Measurements from ENCODE around the gene SEL1L. TPM values are rescaled to one million over a fixed set of nuclear protein-coding genes. Genes with fewer than 3 reads are reported as not detected.

Gene SEL1L
- polyA plus RNA-seq, 2 of the 4 experiments (the other 2 are of a cell fraction), result 25.9 to 43.2 TPM

- TF ChIP-seq HOXA7 (CRISPR knock-in tag; IDR thresholded peaks at IDR 0.05) (no peak), NFE2L2 (conservative IDR thresholded peaks at IDR 0.05; ENCODE audit: low read length) (no peak), HMGXB4 (CRISPR knock-in tag; IDR thresholded peaks at IDR 0.05; ENCODE audit: borderline replicate concordance) (no peak), ESRRA (IDR thresholded peaks at IDR 0.05; ENCODE audit: borderline replicate concordance, low read length) (no peak), HOXB5 (CRISPR knock-in tag; IDR thresholded peaks at IDR 0.05) (no peak), JUN (IDR thresholded peaks at IDR 0.05) (no peak), CBX8 (IDR thresholded peaks at IDR 0.05) (no peak)
Measured at GRCh38 chr14:81450976-81451375, 82.7 kb downstream of the SEL1L start (continued).

- ATAC-seq, result no peak
- H3K4me2 ChIP-seq, result no peak overlapping the region
- H3K27ac ChIP-seq, result no peak overlapping the region
- H3K4me1 ChIP-seq, result no peaks in the 10 kb centered on the region
- ChIA-PET CTCF (interaction anchor here (0.7 to 9.0 kb wide), 4 partner anchors 11 to 209 kb away, joined by 3 to 180 read pairs (median 11); no protein-coding TSS in a partner anchor), POLR2A (no interaction called here)
- WGBS (ENCODE audit: missing lambda C conversion rate), result 49% methylated on average over 10 of the region's 10 CpGs
- no peak for DNase-seq (ENCODE audit: low read depth in 1 of 2, low spot score in 1 of 2)
- H3K4me3 ChIP-seq, result no peak overlapping the region
- no peaks in the 10 kb centered on the region for H3K9me3 ChIP-seq
- TF ChIP-seq RAD21 (conservative IDR thresholded peaks at IDR 0.05 in 1 of 2, IDR thresholded peaks at IDR 0.05 in 1 of 2) (no peak), HOXA7 (CRISPR knock-in tag; IDR thresholded peaks at IDR 0.05) (no peak), BHLHE40 (IDR thresholded peaks at IDR 0.05; ENCODE audit: low read depth, low read length) (no peak), FOSL2 (IDR thresholded peaks at IDR 0.05) (no peak), FOSL2 (CRISPR knock-in tag; IDR thresholded peaks at IDR 0.05) (no peak), POLR2AphosphoS2 (conservative IDR thresholded peaks at IDR 0.05; ENCODE audit: low read length) (no peak), TP53 (CRISPR knock-in tag; IDR thresholded peaks at IDR 0.05) (no peak), HES2 (IDR thresholded peaks at IDR 0.05) (no peak), CBX8 (IDR thresholded peaks at IDR 0.05) (no peak), POLR2A (IDR thresholded peaks at IDR 0.05; ENCODE audit: low read length) (no peak), MAFK (IDR thresholded peaks at IDR 0.05; ENCODE audit: partially characterized antibody) (no peak), CTCF (IDR thresholded peaks at IDR 0.05) (no peak), FOSB (CRISPR knock-in tag; IDR thresholded peaks at IDR 0.05) (no peak), CHD2 (IDR thresholded peaks at IDR 0.05; ENCODE audit: low read length, partially characterized antibody) (no peak), CEBPB (IDR thresholded peaks at IDR 0.05) (no peak)
- FAIRE-seq, result no peak
Measured at GRCh38 chr14:81450100-81450531, 83.5 kb downstream of the SEL1L start.

- WGBS (ENCODE audit: missing lambda C conversion rate), result 43% methylated on average over 6 of the region's 6 CpGs
Measured at GRCh38 chr14:81449576-81449975, 84.1 kb downstream of the SEL1L start.

More at GRCh38 chr14:81449576-81449975, 84.1 kb downstream of the SEL1L start:
- no peak for ATAC-seq
- DNase-seq (ENCODE audit: low read depth in 1 of 2, low spot score in 1 of 2), result no peak
- no peak overlapping the region for H3K27ac ChIP-seq
- H3K4me2 ChIP-seq, result no peak overlapping the region
- FAIRE-seq, result no peak
- POLR2A ChIA-PET, result no interaction called here
- CTCF ChIA-PET, result interaction anchor here (0.7 to 9.0 kb wide), 4 partner anchors 11 to 209 kb away, joined by 3 to 180 read pairs (median 11); no protein-coding TSS in a partner anchor
- H3K9me3 ChIP-seq, result no peaks in the 10 kb centered on the region
- no peaks in the 10 kb centered on the region for H3K4me1 ChIP-seq
- TF ChIP-seq KDM5A (IDR thresholded peaks at IDR 0.05) (no peak), RAD21 (conservative IDR thresholded peaks at IDR 0.05 in 1 of 2, IDR thresholded peaks at IDR 0.05 in 1 of 2) (no peak), EP300 (IDR thresholded peaks at IDR 0.05) (no peak), RCOR1 (IDR thresholded peaks at IDR 0.05; ENCODE audit: low read depth, low read length) (no peak), MAFK (IDR thresholded peaks at IDR 0.05; ENCODE audit: partially characterized antibody) (no peak), ATOH8 (CRISPR knock-in tag; IDR thresholded peaks at IDR 0.05; ENCODE audit: low read depth) (no peak), TFCP2L1 (CRISPR knock-in tag; IDR thresholded peaks at IDR 0.05) (no peak)
- H3K4me3 ChIP-seq, result no peak overlapping the region
